Activated naive CD4-positive, alpha-beta T cell treated with anti-CD3 and anti-CD28 coated beads for 36 hours (primary cell): ENCODE data around the gene S1PR4. TPM values are rescaled to one million over a fixed set of nuclear protein-coding genes. Genes with fewer than 3 reads are reported as not detected.
A peak's percentile ranks its signal among the peaks of the same experiment; 100 is the strongest.
"Not testable (repeated sequence)": the region's sequence is repeated elsewhere in the genome, so short reads cannot be mapped to it uniquely, and the experiment has no call there.

Experiments
- CTCF ChIA-PET: fragments of 350-600 bp; sonication (Branson Sonifier 250); formaldehyde crosslinking; loops from one replicate; lab custom pipeline; 2021; ENCODE audit warnings: antibody characterized with exemption; lab: Charles Lee
- DNase-seq: peaks from one replicate; pipeline ENCODE4 v3.0.0-alpha.2; 2020
- H3K27ac Mint-ChIP-seq: one replicate; pipeline ENCODE4 v1.8.0; 2021; ENCODE audit warnings: mild to moderate bottlenecking, mixed read lengths
- H3K27me3 Mint-ChIP-seq: one replicate; pipeline ENCODE4 v1.8.0; 2021; ENCODE audit warnings: low read depth, mixed read lengths
- H3K36me3 Mint-ChIP-seq: one replicate; pipeline ENCODE4 v1.8.0; 2021; ENCODE audit warnings: low read depth, mixed read lengths
- H3K4me1 Mint-ChIP-seq: one replicate; pipeline ENCODE4 v1.8.0; 2021; ENCODE audit warnings: low read depth, mixed read lengths
- H3K4me3 Mint-ChIP-seq: one replicate; pipeline ENCODE4 v1.8.0; 2021; ENCODE audit warnings: mild to moderate bottlenecking, moderate library complexity, mixed read lengths
- H3K9me3 Mint-ChIP-seq: one replicate; pipeline ENCODE4 v1.8.0; 2021; ENCODE audit warnings: mixed read lengths
- intact Hi-C: fragments of 100-400 bp; cut with micrococcal nuclease; formaldehyde crosslinking; loops from one replicate; pipeline ENCODE4 v1.15.1; 2023
- total RNA-seq, 2 experiments: library from RNA; stranded (reverse); gene quantifications; one replicate each; pipeline ENCODE4 v1.2.3, GENCODE V29; 2021

S1PR4 gene
- total RNA-seq, 2 experiments from 2014 or later: 22.4 to 24.1 TPM

DNA sequence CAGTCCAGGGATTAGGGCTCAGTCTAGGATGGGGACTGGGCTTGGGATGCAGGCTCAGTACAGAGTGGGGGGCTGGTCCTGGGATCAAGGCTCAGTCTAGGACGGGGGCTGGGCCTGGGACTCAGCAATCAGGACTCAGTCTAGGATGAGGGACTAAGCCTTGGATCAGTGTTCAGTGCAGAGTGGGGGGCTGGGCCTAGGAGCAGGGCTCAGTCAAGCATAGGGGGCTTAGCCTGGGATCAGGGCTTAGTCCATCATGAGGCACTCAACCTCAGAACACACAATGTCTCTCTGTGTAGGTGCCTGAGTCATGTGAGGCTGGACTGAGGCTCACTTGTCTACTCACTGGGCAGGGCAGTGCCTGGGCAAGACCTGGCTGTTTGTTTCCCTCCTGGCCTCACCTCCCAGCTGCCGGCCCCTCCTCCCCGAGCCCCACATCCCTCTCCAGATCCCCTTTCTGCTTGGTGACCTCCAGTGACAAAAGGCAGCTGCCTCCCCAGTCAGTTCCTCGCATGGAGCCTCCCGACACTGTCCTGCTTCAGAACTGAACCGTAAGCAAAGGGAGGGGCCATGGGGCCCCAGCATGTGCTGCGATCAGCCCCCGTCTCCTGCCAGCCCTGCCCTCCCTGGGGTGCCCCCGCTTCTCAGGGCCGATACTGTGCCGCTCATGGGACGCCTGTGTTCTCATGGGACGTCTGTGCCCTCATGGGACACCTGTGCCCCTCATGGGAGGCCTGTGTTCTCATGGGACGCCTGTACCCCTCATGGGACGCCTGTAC, 6.5 kb upstream of the S1PR4 start:
- Mint-ChIP-seq H3K4me1 (peaks cover 9% of the 10 kb centered on the region), H3K27ac (no peak overlapping the region), H3K27me3 (no peaks in the 10 kb centered on the region)

DNA sequence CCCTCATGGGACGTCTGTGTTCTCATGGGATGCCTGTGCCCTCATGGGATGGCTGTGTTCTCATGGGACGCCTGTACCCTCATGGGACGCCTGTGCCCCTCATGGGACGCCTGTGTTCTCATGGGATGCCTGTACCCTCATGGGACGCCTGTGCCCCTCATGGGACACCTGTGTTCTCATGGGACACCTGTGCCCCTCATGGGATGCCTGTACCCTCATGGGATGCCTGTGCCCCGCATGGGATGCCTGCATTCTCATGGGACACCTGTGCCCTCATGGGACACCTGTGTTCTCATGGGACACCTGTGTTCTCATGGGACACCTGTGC, 5.9 kb upstream of the S1PR4 start:
- H3K36me3 Mint-ChIP-seq, CTCF ChIA-PET, H3K9me3 Mint-ChIP-seq, DNase-seq, H3K27ac Mint-ChIP-seq, intact Hi-C loops, H3K27me3 Mint-ChIP-seq, H3K4me3 Mint-ChIP-seq: not testable (repeated sequence)
- peaks cover 12% of the 10 kb centered on the region for H3K4me1 Mint-ChIP-seq

More for the DNA sequence above, 6.5 kb upstream of the S1PR4 start:
- no peak overlapping the region for H3K4me3 Mint-ChIP-seq
- no peak for DNase-seq
- H3K36me3 Mint-ChIP-seq: no peaks in the 10 kb centered on the region
- intact Hi-C loops: no loop called here
- CTCF ChIA-PET: interaction anchor here (1.7 kb wide), 1 partner anchor 46 kb away, joined by 5 read pairs; no protein-coding TSS in a partner anchor
- H3K9me3 Mint-ChIP-seq: no peaks in the 10 kb centered on the region

DNA sequence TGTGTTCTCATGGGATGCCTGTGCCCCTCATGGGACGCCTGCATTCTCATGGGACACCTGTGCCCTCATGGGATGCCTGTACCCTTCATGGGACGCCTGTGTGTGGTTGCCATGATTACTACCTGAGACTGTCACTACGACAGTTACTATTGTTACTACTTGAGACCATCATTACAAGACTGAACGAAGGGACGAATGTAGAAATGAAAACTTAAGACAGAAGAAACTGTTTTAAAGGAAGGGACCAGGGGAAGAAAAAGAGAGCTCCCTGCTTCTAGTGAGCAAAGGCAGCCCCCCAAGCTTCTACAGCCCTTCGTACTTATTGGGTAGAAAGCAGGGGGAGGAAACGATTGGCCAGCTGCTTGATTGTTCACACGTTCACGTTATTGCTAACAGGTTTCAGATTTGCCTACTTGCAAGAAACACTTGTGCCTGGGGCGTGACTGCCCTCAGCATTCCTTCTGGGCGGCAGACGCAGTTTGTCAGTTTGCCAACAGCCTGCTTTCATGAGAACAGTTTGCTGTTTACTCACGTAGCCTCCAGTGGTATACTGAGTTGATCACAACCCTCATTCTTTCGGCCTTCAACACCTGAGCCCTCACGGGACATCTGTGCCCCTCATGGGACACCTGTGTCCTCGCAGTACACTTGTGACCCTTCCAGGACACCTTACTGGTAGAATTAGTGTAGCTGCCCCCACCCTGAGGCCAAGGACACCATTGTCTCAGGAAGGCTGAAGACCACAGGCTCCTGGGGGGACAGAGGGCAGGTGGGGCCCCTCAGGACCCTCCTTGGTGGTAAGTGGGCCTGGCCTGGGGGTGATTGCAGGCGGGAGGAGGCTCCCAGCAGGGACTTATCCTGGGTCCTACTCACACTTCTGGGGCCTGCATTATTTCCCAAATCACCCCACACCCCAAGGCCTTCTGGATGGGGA, 2.5 kb upstream of the S1PR4 start:
- intact Hi-C loops: no loop called here
- no peak overlapping the region for H3K27ac Mint-ChIP-seq

DNA sequence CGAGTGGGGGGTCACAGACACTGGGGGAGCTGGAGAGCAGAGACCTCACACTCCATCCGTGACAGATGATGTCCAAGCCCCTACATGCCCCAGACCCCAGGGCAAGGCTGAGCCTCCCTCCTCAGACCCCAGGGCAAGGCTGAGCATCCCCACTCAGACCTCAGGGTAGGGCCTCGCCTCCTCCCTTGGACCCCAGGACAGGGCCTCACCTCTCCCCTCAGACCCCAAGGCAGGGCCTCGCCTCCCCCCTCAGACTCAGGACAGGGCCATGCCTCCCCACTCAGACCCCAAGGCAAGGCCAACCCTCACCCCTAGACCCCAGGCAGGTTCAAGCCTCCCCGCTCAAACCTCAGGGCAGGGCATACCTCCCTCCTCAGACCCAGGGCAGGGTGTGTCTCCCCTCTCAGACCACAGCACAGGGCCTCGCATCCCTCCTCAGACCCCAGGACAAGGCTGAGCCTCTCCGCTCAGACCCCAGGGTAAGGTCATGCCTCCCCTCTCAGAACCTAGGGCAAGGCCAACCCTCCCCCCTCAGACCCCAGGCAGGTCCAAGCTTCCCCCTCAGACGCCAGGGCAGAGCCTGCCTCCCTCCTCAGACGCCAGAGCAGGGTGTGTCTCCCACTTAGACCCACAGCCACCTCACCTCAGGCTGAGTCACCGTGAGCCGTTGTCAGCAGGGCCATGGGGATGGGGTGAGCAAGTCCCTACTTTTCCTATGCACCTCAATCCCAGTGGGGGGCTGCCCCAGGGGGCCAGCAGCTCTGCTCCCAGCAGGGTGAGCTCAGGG, 1.7 kb upstream of the S1PR4 start:
- DNase-seq: peak; percentile 84
- Mint-ChIP-seq H3K27me3 (no peaks in the 10 kb centered on the region), H3K27ac (peak overlapping the region; percentile 84), H3K36me3 (peaks cover 21% of the 10 kb centered on the region), H3K9me3 (no peaks in the 10 kb centered on the region), H3K4me1 (peaks cover 20% of the 10 kb centered on the region), H3K4me3 (peak overlapping the region; percentile 68)
- intact Hi-C loops: loop anchor here (1.0 kb wide), 1 partner anchor 227 kb away; no protein-coding TSS in a partner anchor
- CTCF ChIA-PET: no interaction called here

More for the DNA sequence above, 2.5 kb upstream of the S1PR4 start:
- CTCF ChIA-PET: no interaction called here
- Mint-ChIP-seq H3K27me3 (no peaks in the 10 kb centered on the region), H3K4me1 (peaks cover 18% of the 10 kb centered on the region), H3K4me3 (no peak overlapping the region), H3K9me3 (no peaks in the 10 kb centered on the region), H3K36me3 (peaks cover 21% of the 10 kb centered on the region)
- no peak for DNase-seq

DNA sequence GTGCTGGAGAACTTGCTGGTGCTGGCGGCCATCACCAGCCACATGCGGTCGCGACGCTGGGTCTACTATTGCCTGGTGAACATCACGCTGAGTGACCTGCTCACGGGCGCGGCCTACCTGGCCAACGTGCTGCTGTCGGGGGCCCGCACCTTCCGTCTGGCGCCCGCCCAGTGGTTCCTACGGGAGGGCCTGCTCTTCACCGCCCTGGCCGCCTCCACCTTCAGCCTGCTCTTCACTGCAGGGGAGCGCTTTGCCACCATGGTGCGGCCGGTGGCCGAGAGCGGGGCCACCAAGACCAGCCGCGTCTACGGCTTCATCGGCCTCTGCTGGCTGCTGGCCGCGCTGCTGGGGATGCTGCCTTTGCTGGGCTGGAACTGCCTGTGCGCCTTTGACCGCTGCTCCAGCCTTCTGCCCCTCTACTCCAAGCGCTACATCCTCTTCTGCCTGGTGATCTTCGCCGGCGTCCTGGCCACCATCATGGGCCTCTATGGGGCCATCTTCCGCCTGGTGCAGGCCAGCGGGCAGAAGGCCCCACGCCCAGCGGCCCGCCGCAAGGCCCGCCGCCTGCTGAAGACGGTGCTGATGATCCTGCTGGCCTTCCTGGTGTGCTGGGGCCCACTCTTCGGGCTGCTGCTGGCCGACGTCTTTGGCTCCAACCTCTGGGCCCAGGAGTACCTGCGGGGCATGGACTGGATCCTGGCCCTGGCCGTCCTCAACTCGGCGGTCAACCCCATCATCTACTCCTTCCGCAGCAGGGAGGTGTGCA, 587 bp downstream of the S1PR4 start:
- CTCF ChIA-PET: no interaction called here
- H3K4me3 Mint-ChIP-seq: peak overlapping the region; percentile 100
- intact Hi-C loops: loop anchor here (2.0 kb wide), 1 partner anchor 46 kb away; no protein-coding TSS in a partner anchor
- no peaks in the 10 kb centered on the region for H3K9me3 Mint-ChIP-seq
- H3K4me1 Mint-ChIP-seq: peaks cover 34% of the 10 kb centered on the region
- peaks cover 21% of the 10 kb centered on the region for H3K36me3 Mint-ChIP-seq
- H3K27ac Mint-ChIP-seq: peak overlapping the region; percentile 99
- peak; percentile 40 for DNase-seq
- H3K27me3 Mint-ChIP-seq: no peaks in the 10 kb centered on the region

DNA sequence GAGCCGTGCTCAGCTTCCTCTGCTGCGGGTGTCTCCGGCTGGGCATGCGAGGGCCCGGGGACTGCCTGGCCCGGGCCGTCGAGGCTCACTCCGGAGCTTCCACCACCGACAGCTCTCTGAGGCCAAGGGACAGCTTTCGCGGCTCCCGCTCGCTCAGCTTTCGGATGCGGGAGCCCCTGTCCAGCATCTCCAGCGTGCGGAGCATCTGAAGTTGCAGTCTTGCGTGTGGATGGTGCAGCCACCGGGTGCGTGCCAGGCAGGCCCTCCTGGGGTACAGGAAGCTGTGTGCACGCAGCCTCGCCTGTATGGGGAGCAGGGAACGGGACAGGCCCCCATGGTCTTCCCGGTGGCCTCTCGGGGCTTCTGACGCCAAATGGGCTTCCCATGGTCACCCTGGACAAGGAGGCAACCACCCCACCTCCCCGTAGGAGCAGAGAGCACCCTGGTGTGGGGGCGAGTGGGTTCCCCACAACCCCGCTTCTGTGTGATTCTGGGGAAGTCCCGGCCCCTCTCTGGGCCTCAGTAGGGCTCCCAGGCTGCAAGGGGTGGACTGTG, 1.2 kb downstream of the S1PR4 start:
- CTCF ChIA-PET: no interaction called here
- Mint-ChIP-seq H3K27ac (peak overlapping the region; percentile 99), H3K4me1 (peaks cover 40% of the 10 kb centered on the region), H3K4me3 (peak overlapping the region; percentile 100), H3K9me3 (no peaks in the 10 kb centered on the region), H3K36me3 (peaks cover 21% of the 10 kb centered on the region), H3K27me3 (no peaks in the 10 kb centered on the region)
- intact Hi-C loops: loop anchor here (1.0 to 2.0 kb wide), 2 partner anchors 25 to 47 kb away; no protein-coding TSS in a partner anchor
- peak; percentile 74 for DNase-seq

DNA sequence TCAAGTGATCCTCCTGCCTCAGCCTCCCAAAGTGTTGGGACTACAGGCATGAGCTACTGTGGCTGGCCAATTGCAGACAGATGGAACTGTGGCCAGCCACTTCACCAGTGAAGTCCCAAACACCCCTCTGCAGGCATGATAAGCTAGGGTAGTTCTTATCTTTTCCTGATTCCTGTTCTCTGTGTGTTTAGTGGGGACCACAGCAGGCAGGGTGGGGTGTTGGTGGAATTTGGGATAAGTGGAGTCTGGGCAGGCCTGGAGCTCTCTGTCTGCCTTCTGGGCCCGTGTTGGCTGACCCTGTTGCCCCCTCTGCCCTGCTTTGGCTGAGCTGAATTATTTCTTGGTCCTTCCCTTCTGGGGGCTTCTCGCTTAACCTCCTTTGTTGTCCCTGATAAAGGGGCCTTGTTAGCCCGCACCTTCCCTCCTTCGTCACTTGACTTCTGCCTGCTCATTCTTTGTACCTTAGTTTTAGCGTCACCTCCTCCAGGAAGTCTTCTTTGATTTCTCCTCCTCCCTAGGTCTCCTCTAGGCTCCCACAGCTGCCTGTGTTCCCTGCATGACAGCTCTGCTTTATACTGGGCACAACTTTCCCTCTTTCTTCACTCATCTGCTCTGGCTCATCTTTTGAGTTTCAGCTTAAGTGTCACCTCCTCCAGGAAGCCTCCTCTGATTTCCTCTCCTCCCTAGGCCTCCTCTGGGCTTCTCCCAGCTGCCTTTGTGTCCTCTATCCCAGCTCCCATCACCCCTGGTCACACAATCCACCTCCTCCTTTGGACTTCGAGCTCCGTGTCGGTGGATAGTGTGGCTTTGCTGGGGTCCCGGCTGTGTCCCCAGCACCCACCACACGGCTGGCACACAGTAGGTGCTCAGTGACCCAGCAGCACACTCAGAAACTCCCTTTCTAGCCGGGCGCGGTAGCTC, 5.4 kb downstream of the S1PR4 start:
- Mint-ChIP-seq H3K9me3 (no peaks in the 10 kb centered on the region), H3K4me1 (peaks cover 54% of the 10 kb centered on the region), H3K36me3 (peaks cover 28% of the 10 kb centered on the region), H3K27me3 (no peaks in the 10 kb centered on the region), H3K27ac (peak overlapping the region; percentile 99), H3K4me3 (no peak overlapping the region)
- intact Hi-C loops: loop anchor here (2.0 kb wide), 1 partner anchor 123 kb away; no protein-coding TSS in a partner anchor
- CTCF ChIA-PET: interaction anchor here (0.6 to 1.6 kb wide), 4 partner anchors 20 to 1401 kb away, joined by 3 to 5 read pairs (median 3); no protein-coding TSS in a partner anchor
- DNase-seq: no peak

DNA sequence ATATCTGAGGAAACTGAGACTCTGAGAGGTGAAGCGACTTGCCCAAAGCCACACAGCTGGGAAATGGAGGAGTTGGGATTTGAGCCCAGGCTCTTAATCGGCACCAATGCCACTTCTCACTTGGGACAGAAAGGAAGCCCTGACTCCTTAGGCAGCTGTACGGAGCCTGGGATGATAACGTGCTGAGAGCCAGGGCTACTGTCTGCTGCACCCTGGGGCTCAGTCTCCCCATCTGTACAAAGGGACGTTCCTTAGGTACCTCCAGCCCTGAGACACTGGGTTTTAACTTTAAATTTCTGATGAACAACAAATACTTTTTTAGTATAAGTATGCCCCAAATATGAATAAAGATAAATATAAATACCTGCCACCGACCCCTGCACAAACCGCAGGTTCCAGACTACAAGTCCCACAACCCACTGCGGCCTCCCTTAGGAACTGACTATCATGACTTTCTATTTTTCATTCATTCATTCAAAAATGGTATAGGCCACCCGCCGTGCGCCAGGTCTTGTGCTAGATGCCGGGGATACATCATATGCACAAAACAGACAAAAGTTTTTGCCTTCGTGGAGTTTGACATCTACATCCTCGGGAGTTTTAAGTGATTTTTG, 6.4 kb downstream of the S1PR4 start:
- intact Hi-C loops: loop anchor here (1.0 to 2.0 kb wide), 4 partner anchors 124 to 402 kb away; partner anchors contain the start of gene SGTA
- Mint-ChIP-seq H3K27ac (peak overlapping the region; percentile 99), H3K36me3 (peaks cover 20% of the 10 kb centered on the region), H3K4me3 (peak overlapping the region; percentile 98), H3K4me1 (peaks cover 57% of the 10 kb centered on the region), H3K9me3 (no peaks in the 10 kb centered on the region), H3K27me3 (no peaks in the 10 kb centered on the region)
- peak; percentile 84 for DNase-seq
- CTCF ChIA-PET: interaction anchor here (1.6 kb wide), 1 partner anchor 233 kb away, joined by 3 read pairs; no protein-coding TSS in a partner anchor

DNA sequence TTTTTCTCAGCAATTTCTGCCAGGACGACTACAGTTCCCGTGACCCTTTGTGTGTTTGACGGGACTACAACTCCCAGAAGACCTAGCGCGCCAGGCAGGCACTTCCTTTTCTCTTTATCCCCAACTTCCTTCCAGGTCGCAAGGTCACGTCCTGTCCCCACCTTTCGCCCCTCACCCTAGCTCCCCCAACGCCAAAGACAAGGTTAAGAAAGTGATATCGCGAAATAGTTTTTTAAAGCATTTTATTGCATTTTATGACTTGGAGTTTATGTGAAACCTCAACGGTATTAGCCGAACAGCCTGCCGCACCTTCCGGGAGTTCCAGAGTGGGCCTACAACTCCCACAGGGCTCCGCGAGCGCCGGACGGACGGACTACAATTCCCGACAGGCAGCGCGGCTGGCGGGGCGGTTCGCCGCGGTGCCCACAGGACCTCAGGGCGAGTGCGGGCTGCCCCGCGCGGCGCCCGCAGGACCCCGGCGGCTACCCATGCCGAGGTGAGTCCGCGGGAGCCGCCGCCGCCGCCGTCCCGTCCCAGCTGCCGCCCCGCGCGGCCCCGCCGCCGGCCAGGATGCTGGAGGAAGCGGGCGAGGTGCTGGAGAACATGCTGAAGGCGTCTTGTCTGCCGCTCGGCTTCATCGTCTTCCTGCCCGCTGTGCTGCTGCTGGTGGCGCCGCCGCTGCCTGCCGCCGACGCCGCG, 7.0 kb downstream of the S1PR4 start, which contains the start of gene NCLN:
TSS of gene NCLN (plus strand) at position 470 of the 699 bp plus-strand sequence. CDS start at position 571, 101 bp downstream.
- Mint-ChIP-seq H3K4me3 (peak within 1 kb of the TSS; percentile 98), H3K27me3 (no peaks in the 10 kb centered on the region), H3K27ac (peak within 1 kb of the TSS; percentile 99), H3K36me3 (peaks cover 13% of the 10 kb centered on the region), H3K9me3 (no peaks in the 10 kb centered on the region), H3K4me1 (peaks cover 57% of the 10 kb centered on the region)
- DNase-seq: peak; percentile 95
- intact Hi-C loops: loop anchor here (1.0 to 2.0 kb wide), 4 partner anchors 125 to 402 kb away; partner anchors contain the start of gene SGTA
- CTCF ChIA-PET: interaction anchor here (1.6 kb wide), 1 partner anchor 234 kb away, joined by 3 read pairs; no protein-coding TSS in a partner anchor
